Lower lobe of right lung (tissue), 2 donors: ENCODE data around the gene MRPL24. TPM values are rescaled to one million over a fixed set of nuclear protein-coding genes. Genes with fewer than 3 reads are reported as not detected.
A peak's percentile ranks its signal among the peaks of the same experiment; 100 is the strongest.

Experiments
- ATAC-seq, 2 donors: fragments of 200-7000 bp; cut with Tn5 transposase; one replicate each; pipeline ENCODE4 v1.9.1; 2020 to 2022; ENCODE audit warnings: mild to moderate bottlenecking in 2 of 2, moderate library complexity in 2 of 2
- DNase-seq: peaks from one replicate; pipeline ENCODE4 v3.0.0-alpha.2; 2020
- H3K27ac ChIP-seq: fragments of 200-600 bp; one replicate; pipeline ENCODE4 v1.8.0; 2022
- H3K27me3 ChIP-seq: fragments of 200-600 bp; one replicate; pipeline ENCODE4 v1.8.0; 2022; ENCODE audit warnings: low read depth
- H3K36me3 ChIP-seq: fragments of 200-600 bp; one replicate; pipeline ENCODE4 v1.8.0; 2022; ENCODE audit warnings: mild to moderate bottlenecking
- H3K4me1 ChIP-seq: fragments of 200-600 bp; one replicate; pipeline ENCODE4 v1.8.0; 2022
- H3K4me3 ChIP-seq: fragments of 200-600 bp; one replicate; pipeline ENCODE4 v1.8.0; 2022; ENCODE audit warnings: mild to moderate bottlenecking
- H3K9me3 ChIP-seq: fragments of 200-600 bp; one replicate; pipeline ENCODE4 v1.8.0; 2022
- CTCF ChIP-seq: fragments of 200-600 bp; IDR thresholded peaks from one replicate; pipeline ENCODE4 v1.8.0; 2022; ENCODE audit warnings: antibody characterized with exemption, mild to moderate bottlenecking
- intact Hi-C: fragments of 100-400 bp; cut with DNase I; formaldehyde crosslinking; loops from one replicate; pipeline ENCODE4 v1.11.0; 2022
- total RNA-seq: library from RNA; stranded (reverse); fragmentation: NEBNext Ultra II Directional; extraction: Animal tissue kit (Norgen Biotek cat#: 25700); gene quantifications from one replicate; pipeline ENCODE4 v1.2.1, GENCODE V29; 2021
- donor health status: DM: no; HTN: yes; CAD: no; lungs with severe emphysema.

MRPL24 gene
- total RNA-seq, 1 donor from 2014 or later, result 43.7 TPM

GRCh38 chr1:156691191-156691590 lies 49.7 kb downstream of the MRPL24 start:
- Histone ChIP-seq H3K9me3 (no peaks in the 10 kb centered on the region), H3K27ac (no peak overlapping the region), H3K4me1 (peaks cover 23% of the 10 kb centered on the region), H3K27me3 (peaks cover 58% of the 10 kb centered on the region), H3K4me3 (no peak overlapping the region), H3K36me3 (no peaks in the 10 kb centered on the region)
- ATAC-seq, result no peak
- DNase-seq, result no peak
- no peak for TF ChIP-seq CTCF
- intact Hi-C loops, result no loop called here

- H3K27ac ChIP-seq, result no peak overlapping the region
- intact Hi-C loops, result no loop called here
These were observed 50.2 kb downstream of the MRPL24 start for GRCh38 chr1:156690675-156691036.

GRCh38 chr1:156689953-156690674 lies 50.8 kb downstream of the MRPL24 start:
- no peak for TF ChIP-seq CTCF
- Histone ChIP-seq H3K27ac (no peak overlapping the region), H3K27me3 (peaks cover 58% of the 10 kb centered on the region), H3K9me3 (no peaks in the 10 kb centered on the region), H3K4me3 (no peak overlapping the region), H3K36me3 (no peaks in the 10 kb centered on the region), H3K4me1 (peaks cover 23% of the 10 kb centered on the region)
- intact Hi-C loops, result no loop called here
- ATAC-seq, result no peak
- DNase-seq, result no peak

More at GRCh38 chr1:156690675-156691036, 50.2 kb downstream of the MRPL24 start:
- H3K9me3 ChIP-seq, result no peaks in the 10 kb centered on the region
- peaks cover 58% of the 10 kb centered on the region for H3K27me3 ChIP-seq
- no peak overlapping the region for H3K4me3 ChIP-seq
- DNase-seq (no peak), ATAC-seq (no peak)
- H3K4me1 ChIP-seq, result peaks cover 23% of the 10 kb centered on the region
- H3K36me3 ChIP-seq, result no peaks in the 10 kb centered on the region
- no peak for TF ChIP-seq CTCF

- Histone ChIP-seq H3K4me1 (peaks cover 23% of the 10 kb centered on the region), H3K36me3 (no peaks in the 10 kb centered on the region), H3K4me3 (no peak overlapping the region), H3K27ac (no peak overlapping the region), H3K27me3 (peaks cover 66% of the 10 kb centered on the region), H3K9me3 (no peaks in the 10 kb centered on the region)
- intact Hi-C loops, result no loop called here
- DNase-seq (peak; percentile 77), ATAC-seq (peak; percentile 87 to 90)
- peak; percentile 95 for TF ChIP-seq CTCF
These were observed 51.6 kb downstream of the MRPL24 start for GRCh38 chr1:156689035-156689952.

Other genes starting within 250 kb of the MRPL24 start
- gene MEF2D, start 240.3 kb downstream of the MRPL24 start, total RNA-seq, result 51.0 TPM
- gene IQGAP3, start 168.5 kb downstream of the MRPL24 start, total RNA-seq, result 1.7 TPM
- gene TTC24, start 161.4 kb downstream of the MRPL24 start, total RNA-seq, result not detected
- gene NAXE, start 149.3 kb downstream of the MRPL24 start, total RNA-seq, result 62.2 TPM
- gene GPATCH4, start 139.6 kb downstream of the MRPL24 start, total RNA-seq, result 17.9 TPM
- 0.21 TPM for gene HAPLN2, start 121.7 kb downstream of the MRPL24 start, total RNA-seq
- not detected for gene BCAN, start 99.0 kb downstream of the MRPL24 start, total RNA-seq
- gene NES, start 63.7 kb downstream of the MRPL24 start, total RNA-seq, result 39.8 TPM
- gene CRABP2, start 35.5 kb downstream of the MRPL24 start, total RNA-seq, result 2.1 TPM
- gene METTL25B, start 12.6 kb downstream of the MRPL24 start, total RNA-seq, result 41.0 TPM
- gene ISG20L2, start 12.3 kb downstream of the MRPL24 start, total RNA-seq, result 22.6 TPM
- 146 TPM for gene HDGF, start 10.6 kb upstream of the MRPL24 start, total RNA-seq
- 51.9 TPM for gene PRCC, start 26.4 kb upstream of the MRPL24 start, total RNA-seq
- 3.5 TPM for gene SH2D2A, start 75.8 kb upstream of the MRPL24 start, total RNA-seq
- gene INSRR, start 118.0 kb upstream of the MRPL24 start, total RNA-seq, result not detected
- gene NTRK1, start 119.8 kb upstream of the MRPL24 start, total RNA-seq, result 1.9 TPM
- gene PEAR1, start 152.6 kb upstream of the MRPL24 start, total RNA-seq, result 14.8 TPM
- gene LRRC71, start 179.5 kb upstream of the MRPL24 start, total RNA-seq, result 5.3 TPM